T-helper 2 cell treated with Interferon-gamma antibody and Interleukin-4, amounts not matched to agents 5 μg/mL and 100 μg/mL, for 36 hours (primary cell): ENCODE measurements around the gene AGPAT2.

Source experiments
- DNase-seq: peaks from one replicate; pipeline ENCODE4 v3.0.0; 2021; ENCODE audit warnings: low spot score
- H3K27ac Mint-ChIP-seq: one replicate; pipeline ENCODE4 v1.8.0; 2021; ENCODE audit warnings: mild to moderate bottlenecking, mixed read lengths
- H3K27me3 Mint-ChIP-seq: one replicate; pipeline ENCODE4 v1.8.0; 2021; ENCODE audit warnings: low read depth, mixed read lengths
- H3K36me3 Mint-ChIP-seq: one replicate; pipeline ENCODE4 v1.8.0; 2021; ENCODE audit warnings: low read depth, mixed read lengths
- H3K4me1 Mint-ChIP-seq: one replicate; pipeline ENCODE4 v1.8.0; 2021; ENCODE audit warnings: low read depth, mixed read lengths
- H3K4me3 Mint-ChIP-seq: one replicate; pipeline ENCODE4 v1.8.0; 2022; ENCODE audit warnings: mild to moderate bottlenecking, moderate library complexity, mixed read lengths
- H3K9me3 Mint-ChIP-seq: one replicate; pipeline ENCODE4 v1.8.0; 2021; ENCODE audit warnings: mixed read lengths

AGPAT2 gene

GRCh38 chr9:136692185-136693134 lies 5.2 kb upstream of the AGPAT2 start:
- no peaks in the 10 kb centered on the region for H3K9me3 Mint-ChIP-seq
- DNase-seq = no peak
- H3K4me3 Mint-ChIP-seq = no peak overlapping the region
- H3K36me3 Mint-ChIP-seq = no peaks in the 10 kb centered on the region
- no peaks in the 10 kb centered on the region for H3K4me1 Mint-ChIP-seq
- H3K27ac Mint-ChIP-seq = no peak overlapping the region
- H3K27me3 Mint-ChIP-seq = peaks cover 2% of the 10 kb centered on the region

GRCh38 chr9:136691316-136692184 lies 4.3 kb upstream of the AGPAT2 start:
- H3K27me3 Mint-ChIP-seq = no peaks in the 10 kb centered on the region
- no peak for DNase-seq
- H3K36me3 Mint-ChIP-seq = no peaks in the 10 kb centered on the region
- H3K9me3 Mint-ChIP-seq = no peaks in the 10 kb centered on the region
- H3K27ac Mint-ChIP-seq = no peak overlapping the region
- no peak overlapping the region for H3K4me3 Mint-ChIP-seq
- no peaks in the 10 kb centered on the region for H3K4me1 Mint-ChIP-seq

- Mint-ChIP-seq H3K9me3 (no peaks in the 10 kb centered on the region), H3K4me3 (no peak overlapping the region), H3K27me3 (no peaks in the 10 kb centered on the region), H3K4me1 (peaks cover 5% of the 10 kb centered on the region), H3K36me3 (no peaks in the 10 kb centered on the region), H3K27ac (no peak overlapping the region)
- DNase-seq = no peak
Observed at GRCh38 chr9:136690806-136691261, 3.6 kb upstream of the AGPAT2 start.

- Mint-ChIP-seq H3K36me3 (no peaks in the 10 kb centered on the region), H3K4me3 (no peak overlapping the region), H3K9me3 (no peaks in the 10 kb centered on the region), H3K4me1 (peaks cover 6% of the 10 kb centered on the region), H3K27me3 (no peaks in the 10 kb centered on the region), H3K27ac (no peak overlapping the region)
- DNase-seq = no peak
Observed at GRCh38 chr9:136690104-136690805, 3.0 kb upstream of the AGPAT2 start.

GRCh38 chr9:136689108-136689460 lies 1.8 kb upstream of the AGPAT2 start:
- H3K36me3 Mint-ChIP-seq = no peaks in the 10 kb centered on the region
- peaks cover 6% of the 10 kb centered on the region for H3K4me1 Mint-ChIP-seq
- H3K9me3 Mint-ChIP-seq = no peaks in the 10 kb centered on the region
- DNase-seq = no peak
- H3K27ac Mint-ChIP-seq = no peak overlapping the region
- H3K27me3 Mint-ChIP-seq = no peaks in the 10 kb centered on the region
- H3K4me3 Mint-ChIP-seq = no peak overlapping the region

GRCh38 chr9:136688274-136689107 lies 1.2 kb upstream of the AGPAT2 start:
- Mint-ChIP-seq H3K4me1 (peaks cover 6% of the 10 kb centered on the region), H3K36me3 (no peaks in the 10 kb centered on the region), H3K27ac (no peak overlapping the region), H3K27me3 (no peaks in the 10 kb centered on the region), H3K9me3 (no peaks in the 10 kb centered on the region), H3K4me3 (peak overlapping the region; percentile 34)
- no peak for DNase-seq

GRCh38 chr9:136687721-136688223 lies 515 bp upstream of the AGPAT2 start:
- Mint-ChIP-seq H3K4me3 (peak overlapping the region; percentile 34), H3K27me3 (no peaks in the 10 kb centered on the region), H3K27ac (no peak overlapping the region), H3K9me3 (no peaks in the 10 kb centered on the region), H3K4me1 (peaks cover 6% of the 10 kb centered on the region), H3K36me3 (no peaks in the 10 kb centered on the region)
- DNase-seq = no peak

GRCh38 chr9:136686534-136686793 lies 793 bp downstream of the AGPAT2 start:
- Mint-ChIP-seq H3K36me3 (no peaks in the 10 kb centered on the region), H3K4me1 (peaks cover 6% of the 10 kb centered on the region), H3K27me3 (no peaks in the 10 kb centered on the region), H3K27ac (no peak overlapping the region), H3K9me3 (no peaks in the 10 kb centered on the region), H3K4me3 (peak overlapping the region; percentile 85)
- DNase-seq = no peak

- DNase-seq = no peak
- Mint-ChIP-seq H3K4me3 (peak overlapping the region; percentile 85), H3K4me1 (peaks cover 6% of the 10 kb centered on the region), H3K36me3 (no peaks in the 10 kb centered on the region), H3K27me3 (no peaks in the 10 kb centered on the region), H3K9me3 (no peaks in the 10 kb centered on the region), H3K27ac (peak overlapping the region; percentile 61)
Observed at GRCh38 chr9:136685790-136686533, 1.3 kb downstream of the AGPAT2 start.

- no peaks in the 10 kb centered on the region for H3K27me3 Mint-ChIP-seq
- no peaks in the 10 kb centered on the region for H3K36me3 Mint-ChIP-seq
- no peaks in the 10 kb centered on the region for H3K9me3 Mint-ChIP-seq
- no peak overlapping the region for H3K27ac Mint-ChIP-seq
- DNase-seq = no peak
- peak overlapping the region; percentile 40 for H3K4me3 Mint-ChIP-seq
- peaks cover 6% of the 10 kb centered on the region for H3K4me1 Mint-ChIP-seq
Observed at GRCh38 chr9:136685216-136685615, 2.0 kb downstream of the AGPAT2 start.

GRCh38 chr9:136684799-136685198 lies 2.5 kb downstream of the AGPAT2 start:
- H3K27ac Mint-ChIP-seq = no peak overlapping the region
- H3K27me3 Mint-ChIP-seq = no peaks in the 10 kb centered on the region
- H3K4me1 Mint-ChIP-seq = peaks cover 6% of the 10 kb centered on the region
- H3K9me3 Mint-ChIP-seq = no peaks in the 10 kb centered on the region
- H3K36me3 Mint-ChIP-seq = no peaks in the 10 kb centered on the region
- DNase-seq = no peak
- H3K4me3 Mint-ChIP-seq = no peak overlapping the region

- DNase-seq = no peak
- H3K9me3 Mint-ChIP-seq = no peaks in the 10 kb centered on the region
- H3K27me3 Mint-ChIP-seq = no peaks in the 10 kb centered on the region
- H3K4me3 Mint-ChIP-seq = no peak overlapping the region
- no peaks in the 10 kb centered on the region for H3K36me3 Mint-ChIP-seq
- no peak overlapping the region for H3K27ac Mint-ChIP-seq
- peaks cover 6% of the 10 kb centered on the region for H3K4me1 Mint-ChIP-seq
Observed at GRCh38 chr9:136684339-136684738, 2.9 kb downstream of the AGPAT2 start.
